Measurements from ENCODE around the gene TMEM45A. TPM values are rescaled to one million over a fixed set of nuclear protein-coding genes. Genes with fewer than 3 reads are reported as not detected.

The TMEM45A gene
- polyA plus RNA-seq, 1 of the 3 experiments (the other 2 are of a cell fraction) = 6.4 TPM

GRCh38 chr3:100503448-100503847, 11.0 kb downstream of the TMEM45A start:
- H3K79me2 ChIP-seq (ENCODE audit: insufficient read depth) = no peaks in the 10 kb centered on the region
- H4K20me1 ChIP-seq (ENCODE audit: insufficient read depth) = no peaks in the 10 kb centered on the region
- H3K4me3 ChIP-seq (ENCODE audit: low read depth in 2 of 2, low read length in 1 of 2) = no peak overlapping the region
- no peak for DNase-seq
- H3K27ac ChIP-seq (ENCODE audit: low read depth in 2 of 2, low read length in 1 of 2) = no peak overlapping the region
- no peak for TF ChIP-seq MXI1 (IDR thresholded peaks at IDR 0.05; ENCODE audit: low read depth, low read length)
- TF ChIP-seq ELF1 (IDR thresholded peaks at IDR 0.05) = no peak
- no peak for TF ChIP-seq SMC3 (IDR thresholded peaks at IDR 0.05; ENCODE audit: low read depth, low read length)
- TF ChIP-seq PBX3 (IDR thresholded peaks at IDR 0.05) = no peak
- no peak for TF ChIP-seq ZBTB33 (IDR thresholded peaks at IDR 0.05; ENCODE audit: borderline replicate concordance, low read depth)
- no peak for TF ChIP-seq RXRA (IDR thresholded peaks at IDR 0.05; ENCODE audit: borderline replicate concordance, low read depth)
- no peak for TF ChIP-seq TEAD4 (IDR thresholded peaks at IDR 0.05; ENCODE audit: borderline replicate concordance, insufficient read depth)
- TF ChIP-seq CHD2 (IDR thresholded peaks at IDR 0.05; ENCODE audit: low read length, partially characterized antibody) = no peak
- no peak for TF ChIP-seq MEF2A (IDR thresholded peaks at IDR 0.05; ENCODE audit: borderline replicate concordance, low read depth)
- TF ChIP-seq RAD21 (IDR thresholded peaks at IDR 0.05; ENCODE audit: low read length) = no peak
- H3K36me3 ChIP-seq (replicated peaks in 1 of 2; ENCODE audit: control insufficient read depth in 1 of 2, insufficient read depth in 2 of 2, low read length in 1 of 2) = peaks cover 0 to 3% of the 10 kb centered on the region in 2 experiments
- no peaks in the 10 kb centered on the region for H3F3A ChIP-seq (replicated peaks; ENCODE audit: insufficient read depth)
- ChIA-PET POLR2A (no interaction called here), CTCF (no interaction called here)
- H3K27me3 ChIP-seq (ENCODE audit: insufficient read depth) = no peaks in the 10 kb centered on the region
- no peaks in the 10 kb centered on the region; a peak in 1 of 4 replicates for H3K4me1 ChIP-seq (ENCODE audit: control insufficient read depth in 1 of 2, insufficient read depth in 2 of 2, low read depth in 1 of 2, low read length in 1 of 2)
- no peaks in the 10 kb centered on the region for H3K9me2 ChIP-seq
- no peak overlapping the region for H3K9ac ChIP-seq
- no peaks in the 10 kb centered on the region for H3K9me3 ChIP-seq
- WGBS (ENCODE audit: low lambda C conversion rate) = 79% methylated on average over 1 of the region's 1 CpG
- no peak overlapping the region for H2AFZ ChIP-seq (ENCODE audit: low read depth)
- no peak overlapping the region for H3K4me2 ChIP-seq

GRCh38 chr3:100506355-100506754, 13.9 kb downstream of the TMEM45A start:
- no peaks in the 10 kb centered on the region for H4K20me1 ChIP-seq (ENCODE audit: insufficient read depth)
- no peaks in the 10 kb centered on the region for H3F3A ChIP-seq (replicated peaks; ENCODE audit: insufficient read depth)
- H3K4me2 ChIP-seq = no peak overlapping the region
- H3K9me2 ChIP-seq = no peaks in the 10 kb centered on the region
- H3K79me2 ChIP-seq (ENCODE audit: insufficient read depth) = no peaks in the 10 kb centered on the region
- H3K27ac ChIP-seq (ENCODE audit: low read depth in 2 of 2, low read length in 1 of 2) = no peak overlapping the region
- no peaks in the 10 kb centered on the region for H3K36me3 ChIP-seq (replicated peaks in 1 of 2; ENCODE audit: control insufficient read depth in 1 of 2, insufficient read depth in 2 of 2, low read length in 1 of 2)
- no peak overlapping the region for H3K9ac ChIP-seq
- H3K4me1 ChIP-seq (ENCODE audit: control insufficient read depth in 1 of 2, insufficient read depth in 2 of 2, low read depth in 1 of 2, low read length in 1 of 2) = no peaks in the 10 kb centered on the region
- H3K4me3 ChIP-seq (ENCODE audit: low read depth in 2 of 2, low read length in 1 of 2) = no peak overlapping the region
- ChIA-PET CTCF (no interaction called here), POLR2A (no interaction called here)
- no peaks in the 10 kb centered on the region for H3K9me3 ChIP-seq
- no peak overlapping the region for H2AFZ ChIP-seq (ENCODE audit: low read depth)
- DNase-seq = no peak
- 75% methylated on average over 2 of the region's 2 CpGs for WGBS (ENCODE audit: low lambda C conversion rate)
- H3K27me3 ChIP-seq (ENCODE audit: insufficient read depth) = no peaks in the 10 kb centered on the region
- TF ChIP-seq MEF2A (IDR thresholded peaks at IDR 0.05; ENCODE audit: borderline replicate concordance, low read depth) = no peak
- no peak for TF ChIP-seq FOXJ3 (CRISPR knock-in tag; IDR thresholded peaks at IDR 0.05)
- no peak for TF ChIP-seq CHD2 (IDR thresholded peaks at IDR 0.05; ENCODE audit: low read length, partially characterized antibody)
- TF ChIP-seq POLR2AphosphoS5 (IDR thresholded peaks at IDR 0.05; ENCODE audit: low read depth, low read length) = no peak
- TF ChIP-seq EP300 (IDR thresholded peaks at IDR 0.05; ENCODE audit: borderline replicate concordance in 1 of 2, low read depth in 1 of 2, low read length in 1 of 2) = no peak
- TF ChIP-seq ZBTB33 (IDR thresholded peaks at IDR 0.05; ENCODE audit: borderline replicate concordance, low read depth) = no peak
- no peak for TF ChIP-seq RFX5 (IDR thresholded peaks at IDR 0.05; ENCODE audit: low read length)
- no peak for TF ChIP-seq TEAD4 (IDR thresholded peaks at IDR 0.05; ENCODE audit: borderline replicate concordance, insufficient read depth)
- TF ChIP-seq IRF3 (IDR thresholded peaks at IDR 0.05; ENCODE audit: low read depth, low read length) = no peak
- no peak for TF ChIP-seq GABPA (IDR thresholded peaks at IDR 0.05; ENCODE audit: low read depth)
- TF ChIP-seq EZH2phosphoT487 (IDR thresholded peaks at IDR 0.05; ENCODE audit: borderline replicate concordance, low read depth) = no peak
- no peak for TF ChIP-seq NFIC (IDR thresholded peaks at IDR 0.05; ENCODE audit: borderline replicate concordance)
- TF ChIP-seq ELF1 (IDR thresholded peaks at IDR 0.05) = no peak
- TF ChIP-seq SIN3A (IDR thresholded peaks at IDR 0.05; ENCODE audit: borderline replicate concordance, low read depth, low read length) = no peak
- no peak for TF ChIP-seq JUND (IDR thresholded peaks at IDR 0.05)
- TF ChIP-seq USF2 (IDR thresholded peaks at IDR 0.05; ENCODE audit: borderline replicate concordance, low read depth, low read length) = no peak
- no peak for TF ChIP-seq RAD21 (IDR thresholded peaks at IDR 0.05; ENCODE audit: low read length)
- no peak for TF ChIP-seq RCOR1 (IDR thresholded peaks at IDR 0.05; ENCODE audit: low read length)
